Left lung (tissue), 10 donors: Measurements from ENCODE around the gene SLC22A1. TPM values are rescaled to one million over a fixed set of nuclear protein-coding genes. Genes with fewer than 3 reads are reported as not detected.

Experiments
- ATAC-seq: fragments of 200-7000 bp; cut with Tn5 transposase; one replicate; pipeline ENCODE4 v1.9.1; 2020; ENCODE audit warnings: moderate library complexity
- DNase-seq, 4 donors: peaks; one replicate each; pipeline ENCODE4 v3.0.0-alpha.2; 2013 to 2020
- H3K27ac ChIP-seq, 2 donors: fragments of 200-600 bp; sonication (generic) in 1 of 2; one replicate each; pipeline versions ENCODE4 v1.5.0 to v1.8.0; 2020 to 2021
- H3K27me3 ChIP-seq, 2 donors: fragments of 200-600 bp; sonication (generic) in 1 of 2; one replicate each; pipeline versions ENCODE4 v1.5.0 to v1.8.0; 2020 to 2021
- H3K36me3 ChIP-seq, 2 donors: fragments of 200-600 bp; sonication (generic) in 1 of 2; one replicate each; pipeline versions ENCODE4 v1.5.0 to v1.8.0; 2020 to 2021
- H3K4me1 ChIP-seq, 2 donors: fragments of 200-600 bp; one replicate each; pipeline ENCODE4 v1.8.0; 2021
- H3K4me3 ChIP-seq, 2 donors: fragments of 200-600 bp; sonication (generic) in 1 of 2; one replicate each; pipeline versions ENCODE4 v1.5.0 to v1.8.0; 2020 to 2021; ENCODE audit warnings: mild to moderate bottlenecking in 1 of 2
- H3K9me3 ChIP-seq, 2 donors: fragments of 200-600 bp; sonication (generic) in 1 of 2; one replicate each; pipeline versions ENCODE4 v1.5.0 to v1.8.0; 2020 to 2021
- CTCF ChIP-seq, 2 donors: fragments of 200-600 bp; sonication (generic) in 1 of 2; IDR thresholded peaks; one replicate each; pipeline versions ENCODE4 v1.5.0 to v1.8.0; 2021; ENCODE audit warnings: antibody characterized with exemption in 2 of 2
- intact Hi-C, 2 donors: fragments of 100-400 bp; cut with DNase I; formaldehyde crosslinking; loops; one replicate each; pipeline versions ENCODE4 v1.11.2 to v1.14.2; 2022
- polyA plus RNA-seq, 6 donors: library from polyadenylated mRNA; unstranded; fragments of 120-200 nt; gene quantifications; one replicate each; pipeline ENCODE4 v1.2.1, GENCODE V29; 2013; ENCODE audit not compliant: insufficient read length in 6 of 6
- total RNA-seq, 2 donors: library from RNA; stranded (reverse); fragmentation: NEBNext Ultra II Directional; extraction: Animal tissue kit (Norgen Biotek cat#: 25700); gene quantifications; one replicate each; pipeline ENCODE4 v1.2.1, GENCODE V29; 2021
- donor health status: DM: no; HTN: yes; CAD: no.
- donor health status: DM: no; HTN: no; CAD: no.

Gene SLC22A1
- total and polyA plus RNA-seq, 8 donors: 0.24 to 2.7 (median 0.45) TPM

GRCh38 chr6:160141001-160141726, 19.5 kb downstream of the SLC22A1 start:
- DNase-seq: no peak
- H3K4me3 ChIP-seq: no peak overlapping the region
- no peak overlapping the region for H3K27ac ChIP-seq
- no peak for ATAC-seq
- no peak for TF ChIP-seq CTCF (IDR thresholded peaks at IDR 0.05)
- no peaks in the 10 kb centered on the region for H3K9me3 ChIP-seq
- H3K4me1 ChIP-seq: no peaks in the 10 kb centered on the region
- H3K36me3 ChIP-seq: no peaks in the 10 kb centered on the region
- intact Hi-C loops: no loop called here
- H3K27me3 ChIP-seq: no peaks in the 10 kb centered on the region

- Histone ChIP-seq H3K36me3 (no peaks in the 10 kb centered on the region), H3K4me3 (no peak overlapping the region), H3K9me3 (no peaks in the 10 kb centered on the region), H3K4me1 (no peaks in the 10 kb centered on the region), H3K27me3 (no peaks in the 10 kb centered on the region), H3K27ac (no peak overlapping the region)
- DNase-seq (no peak), ATAC-seq (no peak)
- TF ChIP-seq CTCF (IDR thresholded peaks at IDR 0.05): no peak
- intact Hi-C loops: no loop called here
Measured at GRCh38 chr6:160142115-160142715, 20.6 kb downstream of the SLC22A1 start.

- ATAC-seq (no peak), DNase-seq (no peak)
- H3K9me3 ChIP-seq: no peaks in the 10 kb centered on the region
- intact Hi-C loops: no loop called here
- no peak overlapping the region for H3K27ac ChIP-seq
- no peak for TF ChIP-seq CTCF (IDR thresholded peaks at IDR 0.05)
- H3K4me1 ChIP-seq: no peaks in the 10 kb centered on the region
- no peaks in the 10 kb centered on the region for H3K27me3 ChIP-seq
- H3K36me3 ChIP-seq: no peaks in the 10 kb centered on the region
- H3K4me3 ChIP-seq: no peak overlapping the region
Measured at GRCh38 chr6:160146454-160147145, 25.0 kb downstream of the SLC22A1 start.

GRCh38 chr6:160147146-160147536, 25.5 kb downstream of the SLC22A1 start:
- TF ChIP-seq CTCF (IDR thresholded peaks at IDR 0.05): no peak
- H3K4me3 ChIP-seq: no peak overlapping the region
- no peaks in the 10 kb centered on the region for H3K36me3 ChIP-seq
- no peaks in the 10 kb centered on the region for H3K27me3 ChIP-seq
- intact Hi-C loops: no loop called here
- H3K4me1 ChIP-seq: no peaks in the 10 kb centered on the region
- no peak overlapping the region for H3K27ac ChIP-seq
- DNase-seq (no peak), ATAC-seq (no peak)
- no peaks in the 10 kb centered on the region for H3K9me3 ChIP-seq

- no peak for ATAC-seq
Measured at GRCh38 chr6:160154471-160154870, 32.9 kb downstream of the SLC22A1 start.

More at GRCh38 chr6:160154471-160154870, 32.9 kb downstream of the SLC22A1 start:
- H3K4me1 ChIP-seq: no peaks in the 10 kb centered on the region
- H3K4me3 ChIP-seq: no peak overlapping the region
- H3K36me3 ChIP-seq: no peaks in the 10 kb centered on the region
- TF ChIP-seq CTCF (IDR thresholded peaks at IDR 0.05): no peak
- intact Hi-C loops: no loop called here
- no peak overlapping the region for H3K27ac ChIP-seq
- H3K9me3 ChIP-seq: no peaks in the 10 kb centered on the region
- no peaks in the 10 kb centered on the region for H3K27me3 ChIP-seq
- no peak for DNase-seq
